GM18873 (cell line): ENCODE data around the gene VAV2.

ENCODE experiments used
- ATAC-seq: cut with Tn5 transposase; IDR thresholded peaks from one replicate; pipeline ENCODE4 v1.9.1; 2021; ENCODE audit warnings: mild to moderate bottlenecking, moderate library complexity, moderate number of reproducible peaks; ENCODE audit not compliant: unreplicated experiment, low FRiP score

The VAV2 gene

DNA sequence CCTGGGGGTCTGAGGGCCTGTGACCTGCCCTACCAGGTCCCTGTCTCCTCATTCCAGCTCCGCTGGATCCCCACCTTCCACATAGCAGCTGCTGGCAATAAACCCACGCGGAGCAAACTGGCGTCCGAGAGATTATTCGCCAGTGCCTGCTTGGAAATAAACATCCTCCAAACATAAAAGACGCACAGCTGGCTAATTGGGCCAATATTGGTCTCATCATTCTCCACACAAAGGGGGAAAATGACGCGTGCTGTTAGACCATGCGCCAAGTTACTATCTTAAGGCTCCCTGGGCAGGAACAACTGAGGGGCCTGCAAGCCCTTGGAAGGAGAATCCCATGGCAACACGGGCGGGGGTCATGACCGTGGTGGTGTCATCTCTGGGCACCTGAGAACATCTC lies 180.7 kb downstream of the VAV2 start:
- ATAC-seq, result no peak

DNA sequence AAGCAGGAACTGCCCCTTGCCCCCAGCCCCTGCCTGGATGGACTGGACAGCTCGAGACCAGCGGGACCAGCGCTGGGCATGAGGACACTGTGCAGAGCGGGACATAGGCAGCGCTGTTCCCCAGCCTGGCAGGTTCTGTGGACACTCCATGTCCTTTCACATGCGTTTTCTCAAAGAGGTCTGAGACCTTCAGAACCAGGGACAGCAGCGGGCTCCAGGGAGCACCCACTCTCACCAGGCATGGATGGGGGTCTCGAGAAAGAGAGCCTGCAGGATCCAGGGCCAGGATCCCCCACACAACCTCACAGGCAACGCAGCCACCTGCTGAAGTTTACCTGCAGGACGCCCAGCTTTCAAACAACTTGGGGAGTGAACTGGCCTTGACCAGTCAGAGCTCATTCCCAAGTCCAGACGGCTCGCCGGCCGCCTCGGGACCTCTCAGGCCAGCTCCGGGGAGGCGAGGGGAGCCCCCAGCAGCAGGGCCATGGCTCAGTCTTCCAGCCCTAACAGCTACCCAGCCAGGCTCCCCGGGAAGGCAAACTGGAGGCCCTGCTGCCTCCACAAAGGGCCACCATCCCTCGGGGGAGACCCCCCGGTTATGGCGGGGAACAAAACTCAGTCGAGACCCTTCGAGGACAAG lies 181.4 kb downstream of the VAV2 start:
- no peak for ATAC-seq

- no peak for ATAC-seq
Measured at GRCh38 chr9:133809335-133809734, 182.8 kb downstream of the VAV2 start.

GRCh38 chr9:133807818-133808217 lies 184.3 kb downstream of the VAV2 start:
- ATAC-seq, result no peak

GRCh38 chr9:133807037-133807436 lies 185.1 kb downstream of the VAV2 start:
- no peak for ATAC-seq

DNA sequence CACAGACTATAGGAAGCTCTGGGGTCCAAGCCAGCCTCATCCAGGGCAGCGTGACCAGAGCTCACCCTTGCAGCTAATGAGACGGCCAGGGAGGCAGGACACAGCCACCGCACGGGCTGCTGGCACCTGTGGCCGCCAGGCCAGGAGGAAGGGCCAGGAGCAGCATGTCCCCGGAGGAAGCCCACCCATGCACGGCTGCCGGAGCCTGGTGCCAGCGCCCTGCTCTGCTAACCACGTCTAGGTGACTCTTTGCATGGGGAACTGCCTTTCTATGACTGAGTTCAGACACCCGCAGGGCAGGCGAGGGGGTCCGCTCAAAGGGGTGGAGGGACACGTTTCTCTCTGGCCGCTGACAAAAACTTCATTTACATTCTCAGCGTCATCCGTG lies 185.5 kb downstream of the VAV2 start:
- no peak for ATAC-seq

GRCh38 chr9:133805876-133806622 lies 186.1 kb downstream of the VAV2 start:
- ATAC-seq, result no peak

DNA sequence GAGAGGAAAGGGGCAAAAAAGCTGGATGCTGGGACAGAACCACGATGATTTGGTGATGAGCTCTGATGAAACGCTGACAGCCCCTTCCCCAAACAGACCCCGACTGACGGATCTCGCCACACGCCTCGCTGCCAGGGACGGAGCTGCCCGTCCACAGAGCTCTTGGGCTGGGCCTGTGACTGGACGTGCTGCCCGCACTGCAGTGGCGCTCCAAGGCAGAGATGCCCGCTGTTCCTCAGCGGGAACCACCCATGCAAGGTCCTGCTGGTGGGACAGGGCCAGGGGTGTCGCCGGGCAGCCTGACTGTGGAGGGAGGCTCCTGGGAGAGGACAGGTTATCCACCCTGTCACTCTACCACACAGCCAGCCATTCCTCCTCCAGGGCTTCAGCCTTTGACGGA lies 187.9 kb downstream of the VAV2 start:
- ATAC-seq, result no peak

- no peak for ATAC-seq
Measured at GRCh38 chr9:133803745-133804144, 188.4 kb downstream of the VAV2 start.

DNA sequence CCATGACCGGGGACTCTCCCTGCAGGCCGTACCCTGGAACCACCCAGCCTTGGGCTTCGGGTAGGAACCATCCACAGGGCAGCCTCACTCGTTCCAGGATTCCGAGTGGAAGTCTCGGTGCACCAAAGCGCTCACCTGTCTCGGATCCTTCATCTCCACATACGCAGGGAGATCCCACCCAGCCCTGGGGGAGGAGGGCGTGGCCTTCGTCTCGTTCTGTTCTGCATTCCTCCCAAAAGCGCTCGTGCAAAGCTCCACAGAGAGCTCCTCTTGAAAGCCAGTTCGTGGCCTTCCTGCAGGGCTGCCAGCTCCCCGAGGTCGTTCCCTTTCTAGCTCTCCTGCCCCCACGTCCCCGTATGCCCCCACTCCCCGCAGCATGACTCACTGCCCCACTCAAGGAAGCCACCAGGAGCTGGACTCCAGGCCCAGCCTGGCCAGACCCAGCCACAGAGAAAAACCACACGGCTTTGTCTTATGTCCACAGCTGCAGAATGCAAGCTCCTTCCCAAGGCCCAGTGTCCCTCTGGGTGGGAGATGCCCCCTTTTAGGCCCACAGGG lies 189.0 kb downstream of the VAV2 start:
- no peak for ATAC-seq

DNA sequence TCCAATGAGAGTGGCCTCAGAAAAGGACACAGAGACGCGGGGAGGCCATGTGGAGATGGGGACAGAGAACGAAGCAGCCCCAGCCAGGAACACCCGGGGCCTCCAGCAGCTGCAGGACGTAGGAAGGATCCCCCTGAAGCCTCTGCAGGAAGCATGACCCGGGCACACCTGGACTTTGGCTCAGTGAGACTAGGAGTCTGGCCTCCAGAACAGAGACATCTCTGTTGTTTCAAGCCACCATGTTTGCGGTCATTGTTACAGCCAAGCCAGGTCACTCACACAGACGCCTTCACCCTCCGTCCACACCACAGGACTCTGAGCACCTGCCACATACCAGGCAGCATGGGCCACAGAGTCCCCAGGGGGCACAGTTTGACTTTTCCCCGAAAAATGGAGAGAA lies 190.4 kb downstream of the VAV2 start:
- no peak for ATAC-seq

DNA sequence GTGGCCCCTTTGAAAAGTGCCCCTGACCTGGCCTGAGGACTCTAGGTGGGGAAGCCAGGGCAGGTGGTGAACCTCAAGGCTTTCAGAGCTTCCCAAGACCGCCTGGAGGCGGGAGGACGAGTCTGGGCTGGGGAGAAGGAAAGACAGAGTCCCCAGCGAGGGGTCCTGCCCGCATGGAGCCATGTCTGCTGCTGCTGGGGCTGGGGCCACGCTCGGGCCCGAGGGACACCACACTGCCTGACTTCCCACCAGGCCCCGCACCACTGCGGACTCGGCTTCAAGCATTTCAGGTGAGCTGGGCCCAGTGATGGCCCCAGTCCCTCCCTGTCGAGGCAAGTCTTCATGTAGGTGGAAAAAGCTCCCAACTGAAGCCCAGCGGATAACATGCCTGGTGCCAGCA lies 191.9 kb downstream of the VAV2 start:
- no peak for ATAC-seq

DNA sequence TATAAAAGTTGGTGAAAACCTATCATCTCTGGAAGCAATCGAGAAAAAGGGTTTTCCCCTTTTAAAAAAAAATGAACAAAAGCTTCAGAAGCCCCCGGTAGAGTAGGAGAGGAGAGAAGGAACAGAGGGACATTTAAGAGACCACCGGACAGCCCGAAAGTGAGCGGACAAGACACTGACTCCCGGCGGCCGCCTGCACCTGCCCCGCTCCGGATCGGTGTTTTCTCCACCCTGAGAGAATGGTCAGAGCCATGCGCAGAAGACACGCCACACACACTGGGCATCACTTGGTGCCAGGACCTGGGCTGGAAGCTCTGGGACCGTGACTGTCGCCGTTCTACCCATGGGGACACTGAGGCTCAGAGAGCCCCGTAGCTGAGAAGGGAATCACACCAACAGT lies 192.4 kb downstream of the VAV2 start:
- no peak for ATAC-seq

DNA sequence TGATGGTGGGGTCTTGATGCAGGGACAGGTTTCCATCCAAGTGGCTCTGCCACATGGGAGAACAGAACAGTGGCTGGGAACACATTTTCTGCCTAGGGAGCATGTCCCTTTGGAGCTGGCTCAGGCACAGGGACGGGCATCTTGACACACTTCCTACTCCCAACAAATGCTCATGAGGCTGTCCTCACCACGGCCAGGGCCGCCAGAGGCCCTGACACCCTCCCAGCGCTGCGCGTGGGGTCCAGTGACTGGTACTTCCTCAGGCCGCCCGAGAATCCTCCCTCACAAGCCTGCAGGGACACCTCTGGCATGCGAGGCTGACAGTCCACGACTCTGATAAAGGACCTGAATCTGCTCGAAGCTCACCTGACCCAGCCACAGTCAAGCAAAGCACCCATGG lies 193.0 kb downstream of the VAV2 start:
- ATAC-seq, result no peak

GRCh38 chr9:133798160-133798559 lies 194.0 kb downstream of the VAV2 start:
- no peak for ATAC-seq

DNA sequence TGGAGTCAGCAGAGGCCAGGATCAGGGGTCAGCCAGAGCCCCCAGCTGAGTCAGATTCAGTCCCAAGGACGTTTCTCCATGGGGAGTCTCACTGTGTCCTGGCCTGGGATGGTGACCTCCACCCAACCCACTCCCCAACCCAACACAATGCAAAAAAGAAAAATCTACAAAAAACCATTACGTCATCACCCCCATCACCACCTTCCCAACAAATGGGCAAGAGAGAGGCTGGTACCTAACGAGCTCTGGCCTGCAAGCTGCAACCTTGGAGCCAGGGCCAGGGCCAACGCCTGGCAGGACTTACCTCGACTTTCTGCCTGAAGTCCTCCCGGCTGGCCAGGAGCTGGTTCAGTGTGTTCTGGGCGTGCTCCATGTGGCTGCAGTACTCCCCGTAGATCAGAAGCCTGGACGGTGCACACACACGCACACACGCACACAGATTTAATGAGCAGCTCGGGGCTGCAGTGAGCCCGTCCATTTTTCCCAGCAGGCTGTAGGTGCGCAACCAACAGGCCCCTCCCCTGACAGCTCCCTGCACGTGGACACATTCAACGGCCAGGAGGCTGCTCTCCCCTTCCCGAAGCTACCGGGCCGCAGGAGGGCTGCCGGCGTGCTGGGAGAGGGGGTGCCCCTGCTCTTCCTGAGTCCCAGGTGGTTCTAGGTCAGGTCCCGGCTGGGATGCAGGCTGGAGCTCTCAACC lies 194.6 kb downstream of the VAV2 start:
- ATAC-seq, result no peak

- ATAC-seq, result no peak
Measured at GRCh38 chr9:133796562-133796961, 195.6 kb downstream of the VAV2 start.

DNA sequence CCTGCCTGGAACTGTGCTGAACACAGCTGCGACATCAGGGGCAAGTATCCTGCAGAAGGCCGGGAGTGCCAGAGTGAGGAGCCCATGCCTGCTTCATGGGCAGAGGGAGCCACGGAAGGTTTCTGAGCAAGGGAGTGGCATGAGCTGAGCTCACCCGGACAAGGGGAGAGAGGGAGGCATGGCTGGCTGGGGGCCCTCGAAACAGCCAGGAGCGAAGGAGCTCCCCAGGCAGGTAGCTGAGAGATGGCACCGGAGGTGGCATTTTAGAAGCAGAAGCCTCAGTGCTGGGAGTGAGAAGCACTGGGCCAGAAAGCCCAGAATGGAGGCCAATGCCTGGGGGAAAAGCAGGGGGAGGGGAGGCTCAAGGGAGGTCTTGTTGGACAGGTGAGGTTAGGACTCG lies 197.1 kb downstream of the VAV2 start:
- ATAC-seq, result no peak

- ATAC-seq, result no peak
Measured at GRCh38 chr9:133794016-133794760, 197.9 kb downstream of the VAV2 start.

DNA sequence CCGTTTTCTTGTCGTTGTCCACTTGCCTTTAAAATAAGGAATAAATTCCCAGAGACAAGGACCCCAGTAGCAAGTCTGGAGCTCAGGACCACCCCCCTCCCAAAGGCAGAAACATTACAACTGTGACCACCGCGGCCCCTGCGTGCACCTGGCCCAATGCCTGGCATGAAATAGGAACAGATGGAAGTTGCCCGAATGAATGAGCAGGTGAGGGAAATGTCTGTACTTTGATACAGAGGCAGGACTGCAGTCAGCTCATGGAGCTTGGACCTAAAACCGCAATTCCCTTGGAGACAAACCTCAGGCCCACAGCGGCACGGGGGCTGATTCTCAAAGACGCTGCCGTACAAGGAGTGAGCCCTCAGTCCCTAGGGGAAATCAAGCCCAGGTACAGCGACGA lies 198.7 kb downstream of the VAV2 start:
- no peak for ATAC-seq
